Measurements from ENCODE around the gene AJAP1.
"Not testable (repeated sequence)": the region's sequence is repeated elsewhere in the genome, so short reads cannot be mapped to it uniquely, and the experiment has no call there.

AJAP1 gene

DNA sequence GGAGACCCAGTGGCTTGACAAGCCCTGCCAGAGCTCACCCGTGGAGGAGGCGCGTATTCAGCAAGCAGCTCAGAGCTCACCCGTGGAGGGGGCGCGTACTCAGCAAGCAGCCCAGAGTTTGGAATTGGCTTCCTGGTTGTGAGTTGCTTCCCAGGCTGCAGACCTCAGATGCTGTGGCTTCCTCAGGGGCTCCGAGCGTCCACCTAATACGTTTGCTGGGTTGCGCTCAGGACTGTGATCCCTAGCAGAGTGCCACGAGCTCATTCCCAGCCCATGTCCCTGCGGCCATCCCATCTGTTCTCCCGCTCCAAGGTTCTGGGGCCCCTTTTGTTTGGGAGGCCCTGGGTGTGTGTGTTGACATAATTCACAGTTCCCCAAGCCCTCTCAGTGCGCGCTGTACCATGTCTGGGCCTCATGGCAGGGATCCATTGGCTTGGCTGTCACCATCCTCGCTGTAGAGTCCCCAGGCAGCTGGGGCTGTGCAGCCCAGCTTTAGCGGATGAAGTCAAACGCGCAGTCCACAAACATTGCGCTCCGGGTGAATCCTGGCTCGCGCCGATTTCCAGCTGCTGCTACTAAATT, 3.6 kb downstream of the AJAP1 start:
- no peak for DNase-seq (ENCODE audit: low read depth in 2 of 2)

DNA sequence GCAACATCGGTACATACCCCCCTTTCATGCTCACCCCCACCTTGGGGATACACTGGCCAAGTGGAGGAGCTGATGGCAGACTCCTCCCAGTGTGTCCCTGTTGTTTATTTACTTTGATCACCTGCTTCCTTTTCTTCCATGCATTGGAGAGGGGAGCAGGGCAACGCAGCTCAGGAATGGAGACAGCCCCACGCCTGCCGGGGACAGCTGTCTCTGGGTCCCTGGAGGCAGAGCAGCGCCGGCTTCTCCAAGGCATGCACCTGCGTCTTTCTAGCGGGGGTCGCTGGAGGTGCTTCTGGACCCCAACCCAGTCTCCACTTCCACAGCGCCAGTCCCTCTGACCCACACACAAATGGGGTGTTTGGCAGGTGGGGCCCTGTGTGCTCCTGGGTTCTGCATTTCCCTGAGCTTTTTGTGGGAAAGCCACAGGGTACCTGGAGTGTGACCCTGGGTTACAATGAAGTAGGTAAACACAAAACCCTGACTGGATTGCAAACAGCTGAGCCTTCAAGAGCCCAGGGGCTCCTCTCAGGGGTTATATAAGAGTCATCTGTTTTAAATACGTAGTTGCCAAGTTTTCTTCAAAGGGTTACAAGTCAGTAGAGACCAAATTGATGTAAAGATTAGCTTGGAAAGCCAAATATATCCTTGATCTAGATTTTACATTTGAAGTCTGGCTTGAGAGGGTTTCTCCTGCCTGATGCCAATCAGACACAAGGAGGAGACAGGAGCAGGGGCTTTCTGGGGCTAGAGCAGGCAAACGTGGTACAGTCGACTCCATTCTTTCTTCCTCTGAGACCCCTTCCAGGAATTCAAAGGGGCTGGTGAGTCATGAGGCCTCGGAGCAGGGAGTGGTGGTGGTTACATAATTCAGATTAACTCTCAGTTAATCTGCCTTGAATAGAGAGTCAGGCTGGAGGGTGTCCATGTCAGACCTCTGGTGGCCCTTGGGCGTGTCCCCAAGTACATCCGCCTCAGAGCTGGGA, 4.5 kb downstream of the AJAP1 start:
- DNase-seq (ENCODE audit: low read depth in 2 of 2), result no peak

DNA sequence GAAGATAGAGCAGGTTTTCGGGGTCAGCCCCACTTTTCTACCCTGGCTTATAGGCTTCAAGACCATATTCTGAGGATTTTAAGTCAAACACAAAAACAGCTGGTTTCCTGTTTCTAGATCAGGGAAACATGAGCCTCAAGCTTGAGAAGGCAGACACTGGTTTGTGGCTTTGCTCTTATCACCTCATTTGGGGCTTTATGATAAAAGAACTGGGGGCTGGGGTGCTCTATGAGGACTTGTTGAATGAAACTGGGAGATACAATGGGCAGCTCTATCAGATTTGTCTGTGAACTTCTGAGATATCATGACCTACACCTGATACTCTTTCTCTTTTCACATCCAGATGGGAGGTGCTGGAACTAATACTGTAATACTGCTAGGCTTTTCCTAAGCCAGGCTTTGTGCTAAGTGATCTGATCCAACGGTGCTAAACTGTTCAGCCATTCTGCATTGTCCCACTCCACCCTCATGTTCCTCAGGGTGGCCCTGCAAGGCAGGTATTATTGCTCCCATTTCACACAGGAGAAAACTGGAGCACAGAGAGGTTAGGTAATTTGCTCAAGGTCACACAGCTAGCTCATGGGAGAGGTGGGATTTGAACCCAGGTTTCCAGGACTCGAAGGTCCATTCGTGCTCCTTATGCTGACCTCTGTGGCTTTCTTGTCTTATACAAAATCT, 6.6 kb downstream of the AJAP1 start:
- DNase-seq (ENCODE audit: low read depth in 2 of 2), result no peak

DNA sequence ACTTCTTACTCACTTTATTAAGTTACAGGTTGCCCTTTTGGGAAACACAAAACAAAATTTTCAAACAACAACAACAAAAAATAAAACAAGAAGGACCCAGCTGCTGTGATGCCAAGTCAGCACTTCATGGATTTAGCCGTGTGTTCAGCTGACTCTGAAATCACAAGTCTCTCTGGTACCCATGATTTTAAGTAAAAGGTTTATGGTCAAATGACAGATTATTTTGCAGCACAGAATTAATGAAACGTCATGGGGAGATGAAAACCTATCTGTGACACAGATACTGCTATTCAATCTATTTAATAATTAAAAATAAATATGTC, 7.1 kb downstream of the AJAP1 start:
- no peak for DNase-seq (ENCODE audit: low read depth in 2 of 2)

DNA sequence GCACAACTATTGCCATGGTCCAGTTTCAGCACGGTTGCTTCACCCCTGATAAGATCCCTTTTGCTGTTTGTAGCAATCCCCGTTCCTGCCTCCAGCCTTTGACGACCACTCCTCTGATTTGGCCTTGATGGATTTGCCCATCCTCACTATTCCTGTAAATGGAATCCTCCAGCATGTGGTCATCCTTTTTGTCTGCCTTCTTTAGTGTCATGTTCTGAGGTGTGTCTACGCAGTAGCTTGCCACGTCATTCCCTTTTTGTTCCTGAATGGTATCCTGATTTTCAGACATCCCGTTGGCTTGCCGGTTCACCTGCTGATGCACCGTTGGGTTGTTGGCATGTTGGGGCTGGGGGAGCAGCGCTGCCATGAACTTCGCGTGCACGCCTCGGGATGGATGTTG, 7.8 kb downstream of the AJAP1 start:
- DNase-seq (ENCODE audit: low read depth in 2 of 2), result no peak

DNA sequence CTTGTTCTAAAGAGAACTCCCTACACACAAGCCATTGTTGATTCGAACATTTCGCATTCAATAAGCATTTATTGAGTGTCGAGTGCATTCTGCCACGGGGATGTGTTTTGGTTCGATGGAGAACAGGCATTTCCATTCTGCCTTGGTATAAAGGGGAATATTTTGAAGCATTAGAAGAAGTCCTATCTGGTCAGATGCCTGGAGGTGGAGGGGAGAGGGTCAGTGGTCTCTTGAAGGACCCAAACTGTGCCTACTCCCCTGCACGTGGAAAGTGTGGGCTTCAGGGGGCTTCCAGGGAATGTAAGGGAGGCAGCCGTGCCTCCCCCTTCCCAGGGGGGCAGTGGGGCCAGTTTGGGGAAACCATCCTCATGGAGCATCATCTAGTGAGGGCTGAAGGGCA, 8.3 kb downstream of the AJAP1 start:
- DNase-seq (ENCODE audit: low read depth in 2 of 2), result no peak

DNA sequence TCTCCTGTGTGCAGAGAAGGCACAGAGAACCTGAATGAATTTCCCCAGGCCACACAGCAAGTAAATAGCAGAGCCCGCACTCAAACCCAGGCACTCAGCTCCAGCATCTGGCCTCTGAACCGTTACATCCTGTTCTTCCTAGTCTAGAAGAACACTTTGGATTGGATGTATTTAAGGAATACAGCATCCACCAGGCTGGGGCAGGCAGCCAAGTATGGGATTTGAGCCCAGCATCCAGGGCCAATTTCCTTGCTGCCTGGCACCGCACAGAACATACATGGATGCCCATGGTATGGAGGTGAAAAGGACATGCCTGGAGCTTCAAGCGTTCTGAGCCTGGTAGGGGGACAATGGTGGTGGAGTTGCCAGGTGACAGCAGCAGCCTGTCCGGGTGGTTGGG, 9.7 kb downstream of the AJAP1 start:
- no peak for DNase-seq (ENCODE audit: low read depth in 2 of 2)

DNA sequence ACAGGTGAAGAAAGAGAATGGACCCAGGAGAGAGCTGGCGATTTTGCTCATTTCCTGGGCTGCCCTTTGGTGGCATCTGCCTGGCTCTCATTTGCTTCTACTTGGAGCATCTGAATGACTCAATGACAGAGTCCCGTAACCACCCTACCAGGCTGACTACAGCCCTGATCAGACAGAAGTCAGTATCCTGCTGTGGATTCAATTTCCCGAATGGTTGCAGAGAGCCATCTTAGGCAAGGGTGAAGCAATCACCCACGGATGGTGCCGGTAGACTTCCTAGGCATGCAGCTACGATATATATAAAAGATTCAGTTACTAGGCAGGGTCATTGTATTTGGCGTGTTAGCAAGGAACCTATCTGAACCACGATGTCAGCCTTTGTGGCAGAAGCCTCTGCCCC, 10.2 kb downstream of the AJAP1 start:
- DNase-seq (ENCODE audit: low read depth in 2 of 2), result no peak

DNA sequence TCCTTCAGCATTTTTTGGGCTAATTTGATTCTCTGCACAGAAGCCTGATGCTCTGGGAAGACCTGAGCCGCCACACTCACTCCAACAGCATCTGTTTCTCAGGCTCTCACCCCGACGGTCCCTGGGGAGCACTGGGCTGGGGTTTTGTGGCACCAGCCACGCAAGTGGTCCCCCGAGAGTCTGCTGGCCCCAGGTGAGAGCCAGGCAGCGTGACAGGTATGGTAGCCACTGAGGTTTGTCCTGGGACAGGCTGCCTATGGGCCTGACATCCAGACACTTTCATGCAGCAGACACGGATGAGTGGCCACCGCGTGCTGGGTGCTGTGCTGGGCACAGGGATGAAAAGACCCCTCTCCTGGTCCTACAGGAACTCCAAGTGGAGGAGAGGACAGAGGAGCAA, 11.0 kb downstream of the AJAP1 start:
- DNase-seq (ENCODE audit: low read depth in 2 of 2), result no peak

DNA sequence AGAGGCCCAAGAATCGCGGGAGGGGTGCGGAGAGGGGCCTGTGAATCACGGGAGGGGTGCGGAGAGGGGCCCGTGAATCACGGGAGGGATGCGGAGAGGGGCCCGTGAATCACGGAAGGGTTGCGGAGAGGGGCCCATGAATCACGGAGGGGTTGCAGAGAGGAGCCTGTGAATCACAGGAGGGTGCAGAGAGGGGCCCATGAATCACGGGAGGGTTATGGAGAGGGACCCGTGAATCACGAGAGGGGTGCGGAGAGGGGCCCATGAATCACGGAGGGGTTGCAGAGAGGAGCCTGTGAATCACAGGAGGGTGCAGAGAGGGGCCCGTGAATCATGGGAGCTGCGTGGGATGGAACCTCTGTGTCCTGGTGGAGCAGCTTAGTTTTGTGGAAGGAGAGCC, 12.3 kb downstream of the AJAP1 start:
- not testable (repeated sequence) for DNase-seq (ENCODE audit: low read depth in 2 of 2)

DNA sequence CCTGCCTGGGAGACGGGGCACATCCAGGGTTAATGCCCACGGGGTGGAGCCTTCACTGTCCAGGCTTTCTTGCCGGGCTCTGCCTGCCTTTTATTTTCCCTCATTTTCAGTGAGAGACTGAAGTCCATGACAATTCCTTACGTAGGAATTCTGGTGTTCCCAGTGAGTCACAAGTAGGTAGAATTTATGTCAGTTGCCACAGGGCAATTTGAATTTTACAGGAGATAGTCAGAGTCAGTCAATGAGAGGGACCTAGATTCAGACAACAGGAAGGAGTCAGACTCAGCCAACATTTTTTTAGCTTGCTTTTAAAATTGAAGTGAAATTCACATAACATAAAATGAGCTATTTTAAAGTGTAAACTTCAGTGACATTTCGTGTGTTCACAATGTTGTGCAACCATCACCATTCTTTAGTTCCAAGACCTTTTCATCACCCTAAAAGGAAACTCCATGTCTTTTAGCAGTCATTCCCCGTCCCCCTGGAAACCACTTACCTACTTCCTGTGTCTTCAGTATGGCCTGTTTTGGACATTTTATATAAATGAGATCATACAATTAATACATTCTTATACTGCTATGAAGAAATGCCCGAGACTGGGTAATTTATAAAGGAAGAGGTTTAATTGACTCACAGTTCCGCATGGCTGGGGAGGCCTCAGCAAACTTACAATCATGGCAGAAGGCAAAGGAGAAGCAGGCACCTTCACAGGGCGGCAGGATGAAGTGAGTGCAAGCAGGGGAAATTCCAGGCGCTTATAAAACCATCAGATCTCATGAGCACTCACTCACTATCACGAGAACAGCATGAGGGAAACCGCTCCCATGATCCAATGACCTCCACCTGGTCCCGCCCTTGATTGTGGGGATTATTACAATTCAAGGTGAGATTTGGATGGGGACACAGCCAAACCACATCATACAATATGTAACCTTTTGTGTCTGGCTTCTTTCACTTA, 14.6 kb downstream of the AJAP1 start:
- DNase-seq (ENCODE audit: low read depth in 2 of 2), result no peak

DNA sequence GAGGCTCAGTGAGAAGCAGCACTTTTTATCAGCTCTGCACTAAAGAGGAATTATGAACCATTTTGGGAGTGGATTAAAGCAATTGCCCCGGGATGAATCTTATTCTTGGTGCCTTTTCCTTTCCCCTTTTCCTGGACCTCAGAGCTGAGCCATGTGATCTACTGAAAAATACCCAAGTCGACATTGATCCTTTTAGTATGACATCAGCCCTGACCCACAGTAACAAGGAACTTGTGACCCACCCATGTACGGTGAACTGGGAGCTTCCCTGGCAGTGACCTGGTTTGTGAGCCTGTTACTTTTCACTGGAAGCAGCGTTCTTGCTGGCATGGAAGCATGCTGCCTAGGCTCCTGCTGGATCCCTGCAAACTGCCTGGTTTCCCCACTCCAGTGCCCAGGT, 15.9 kb downstream of the AJAP1 start:
- no peak for DNase-seq (ENCODE audit: low read depth in 2 of 2)

DNA sequence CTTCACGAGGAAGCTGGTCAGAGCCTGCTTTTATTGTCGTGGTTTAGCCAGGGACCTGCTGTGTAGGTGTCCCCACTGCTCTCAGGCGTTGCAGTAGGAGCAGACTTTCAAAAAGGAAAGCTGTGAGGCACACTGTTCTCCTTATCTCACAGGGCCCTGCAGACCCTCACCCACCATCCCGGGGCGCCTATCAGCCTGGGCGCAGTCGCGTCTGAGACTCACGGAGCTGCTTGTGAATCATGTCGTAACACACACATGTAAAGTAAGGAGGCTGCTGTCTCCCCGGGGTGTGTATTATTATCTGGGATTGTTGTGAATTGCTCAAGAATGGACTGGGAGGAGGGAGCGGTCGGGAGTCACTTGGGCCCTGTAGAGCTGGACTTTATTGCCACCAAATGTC, 17.4 kb downstream of the AJAP1 start:
- DNase-seq (ENCODE audit: low read depth in 2 of 2), result no peak

DNA sequence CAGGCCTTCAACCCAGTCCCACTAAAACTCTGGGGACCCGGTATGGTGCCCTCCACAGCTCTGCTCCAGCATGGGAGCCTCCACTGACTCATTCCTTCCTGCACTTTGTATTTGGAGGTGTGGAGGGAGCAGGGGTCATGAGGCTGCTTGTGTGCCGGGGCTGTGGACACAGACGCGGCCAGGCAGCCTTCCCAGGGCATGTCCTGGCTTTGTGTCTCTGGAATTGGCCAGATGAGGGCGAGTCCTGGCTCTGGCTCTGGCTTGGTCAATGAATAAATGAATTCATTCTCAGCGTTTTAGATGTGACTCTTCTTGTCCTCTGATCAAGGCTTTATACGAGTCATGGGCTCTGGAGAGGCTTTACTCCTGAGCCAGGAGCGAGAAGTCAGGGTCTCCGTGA, 19.1 kb downstream of the AJAP1 start:
- no peak for DNase-seq (ENCODE audit: low read depth in 2 of 2)

DNA sequence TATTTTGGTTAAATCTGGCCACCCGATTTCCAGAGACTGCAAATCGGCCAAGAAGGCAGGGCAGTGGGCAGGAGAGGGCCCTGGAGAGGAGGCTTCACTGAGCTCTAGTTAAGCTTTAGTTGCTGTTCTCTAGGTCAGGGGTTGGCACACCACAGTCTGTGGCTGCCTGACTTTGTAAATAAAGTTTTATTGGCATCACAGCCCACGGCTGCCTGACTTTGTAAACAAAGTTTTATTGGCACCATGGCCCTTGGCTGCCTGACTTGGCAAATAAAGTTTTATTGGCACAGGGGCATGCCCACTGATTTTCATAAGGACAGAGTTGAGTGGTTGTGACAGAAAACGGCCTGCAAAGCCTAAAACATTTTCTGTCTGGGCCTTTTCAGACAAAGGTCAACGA, 19.7 kb downstream of the AJAP1 start:
- no peak for DNase-seq (ENCODE audit: low read depth in 2 of 2)

DNA sequence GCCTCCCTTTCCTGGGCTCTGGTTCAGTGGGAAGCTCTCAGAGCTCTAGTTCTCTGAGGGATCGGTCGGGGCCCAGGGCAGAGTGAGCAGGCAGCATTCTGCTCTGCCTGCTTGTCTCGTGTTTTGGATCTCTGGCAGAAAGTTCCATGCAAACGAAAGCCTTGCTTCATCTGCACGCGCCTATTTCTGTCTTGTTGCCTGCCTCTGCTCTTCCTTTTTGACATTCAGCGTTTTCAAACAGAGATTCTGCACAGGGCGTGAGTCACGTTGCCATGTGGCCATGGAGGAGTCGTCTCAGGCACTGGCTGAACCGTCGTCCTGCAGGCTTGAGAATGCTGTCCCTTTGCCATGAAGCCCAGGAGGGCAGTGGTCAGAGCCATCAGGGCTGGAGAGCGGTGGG, 20.3 kb downstream of the AJAP1 start:
- no peak for DNase-seq (ENCODE audit: low read depth in 2 of 2)

DNA sequence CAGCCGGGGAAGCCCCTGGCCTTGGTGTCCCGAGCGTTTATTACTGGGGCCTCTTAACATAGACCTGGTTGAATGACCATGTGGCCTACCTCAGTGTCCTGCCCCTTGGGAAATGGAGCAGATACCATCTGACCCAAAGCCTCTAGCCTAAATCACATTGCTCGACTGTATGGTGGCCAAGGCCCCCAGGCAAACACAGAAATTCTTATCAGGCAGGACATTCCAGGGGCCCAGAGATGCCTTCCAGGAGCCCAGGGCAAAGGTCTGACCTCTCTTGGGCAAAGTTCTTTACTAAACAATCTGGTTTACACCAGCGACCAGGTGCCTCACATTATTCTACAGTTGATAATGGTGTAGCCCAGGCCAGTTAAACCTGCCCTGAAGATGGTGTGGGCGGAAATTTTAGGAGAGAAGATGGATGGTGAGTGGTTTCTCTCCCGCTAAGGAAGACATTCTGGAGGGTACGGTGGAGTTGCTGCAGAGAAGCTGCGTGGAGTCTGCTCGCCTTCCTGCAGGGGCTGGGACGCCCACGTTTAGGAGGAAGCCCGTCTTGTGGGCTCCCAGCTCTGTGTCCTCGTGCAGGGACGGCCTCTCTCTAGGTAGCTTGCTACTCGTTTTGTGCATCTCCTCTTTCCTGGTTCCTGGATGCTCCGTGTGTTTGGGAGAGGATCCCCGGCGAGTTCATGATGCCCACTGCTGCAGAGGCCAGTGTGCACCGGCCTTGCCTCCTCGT, 21.2 kb downstream of the AJAP1 start:
- no peak for DNase-seq (ENCODE audit: low read depth in 2 of 2)

DNA sequence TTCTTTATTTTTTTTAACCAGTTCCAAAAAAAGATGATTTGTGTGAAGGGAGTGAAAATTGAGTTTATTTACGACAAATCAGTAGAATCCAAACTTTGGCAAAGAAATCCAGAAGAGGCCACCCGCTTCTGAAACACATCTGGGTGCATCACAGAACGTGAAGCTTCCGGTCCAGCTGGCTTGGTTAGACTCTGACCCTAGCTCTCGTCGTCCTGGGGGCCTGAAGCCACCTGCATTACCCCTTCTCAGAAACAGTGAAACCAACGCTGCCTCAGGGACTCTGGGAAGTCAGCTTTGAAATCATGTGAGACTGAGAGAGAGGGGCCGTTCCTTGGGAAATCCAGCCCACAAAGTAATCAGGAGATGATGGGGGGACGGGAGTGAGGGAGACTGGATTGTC, 21.8 kb downstream of the AJAP1 start:
- DNase-seq (ENCODE audit: low read depth in 2 of 2), result no peak

DNA sequence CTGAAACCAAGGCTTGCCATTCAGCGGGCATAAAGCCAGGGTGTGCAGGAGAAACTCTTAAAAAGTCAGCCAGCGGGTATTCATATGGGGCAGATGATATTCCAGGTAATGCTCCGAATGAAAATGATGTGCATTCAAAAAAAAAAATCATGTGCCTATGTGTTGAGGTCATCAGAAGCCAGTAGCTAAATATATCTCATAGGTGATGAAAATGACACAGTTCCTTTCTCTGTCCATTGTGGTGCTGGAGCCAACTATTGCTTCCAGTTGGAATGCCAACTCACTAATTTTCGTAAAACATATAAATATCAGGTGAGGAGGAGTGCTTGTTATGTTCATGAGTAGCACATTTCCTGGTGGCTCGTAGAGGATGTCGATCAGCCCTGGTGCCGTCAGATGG, 23.2 kb downstream of the AJAP1 start:
- no peak for DNase-seq (ENCODE audit: low read depth in 2 of 2)

DNA sequence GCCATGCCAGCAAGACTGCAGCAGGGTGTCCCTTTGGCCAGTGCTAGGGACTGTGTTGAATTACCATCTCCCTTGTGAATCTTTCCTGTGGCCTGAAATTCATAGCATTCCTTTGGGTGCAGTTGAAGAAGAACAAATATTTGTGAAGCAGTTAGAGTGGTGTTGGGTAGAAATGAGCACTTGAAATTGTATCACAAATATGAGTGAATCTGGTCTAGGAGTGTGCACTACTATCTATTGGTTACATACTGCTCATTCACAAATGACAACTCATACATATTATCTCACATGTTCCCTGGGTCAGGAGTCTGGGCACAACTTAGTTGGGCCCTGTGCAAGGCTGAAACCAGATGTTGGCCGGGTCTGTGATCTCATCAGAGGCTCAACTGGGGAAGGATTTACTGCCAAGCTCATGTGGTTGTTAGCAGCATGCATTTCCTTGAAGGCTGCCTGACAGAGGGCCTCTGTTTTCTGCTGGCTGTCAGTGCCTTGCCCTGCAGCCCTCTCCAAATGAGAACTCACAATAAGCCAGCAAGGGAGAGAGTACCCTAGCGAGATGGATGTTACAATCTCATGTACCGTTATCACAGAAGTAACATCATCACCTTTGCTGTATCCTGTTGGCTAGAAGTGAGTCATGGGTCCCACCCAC, 23.8 kb downstream of the AJAP1 start:
- no peak for DNase-seq (ENCODE audit: low read depth in 2 of 2)

DNA sequence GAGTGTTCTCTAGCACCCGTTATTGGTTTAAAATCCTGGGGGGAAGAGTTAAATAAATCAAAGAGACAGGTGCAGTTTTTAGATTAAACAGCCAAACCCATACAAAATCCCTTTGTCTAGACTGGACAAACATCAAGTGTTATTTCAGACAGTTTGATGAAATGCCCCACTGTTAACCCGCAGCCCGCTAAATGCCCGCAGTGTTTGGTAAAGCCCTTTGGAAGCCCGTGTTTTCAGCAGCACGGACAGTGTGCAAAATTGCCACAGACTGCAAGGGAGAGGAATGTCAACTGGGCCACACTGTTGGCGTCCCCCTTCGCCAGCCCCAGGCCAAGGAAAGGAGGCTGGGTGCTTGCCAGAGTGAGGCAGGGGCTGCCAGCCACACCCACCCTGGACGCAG, 26.6 kb downstream of the AJAP1 start:
- no peak for DNase-seq (ENCODE audit: low read depth in 2 of 2)
